Measurements from ENCODE around the gene F11.

F11 gene

GRCh38 chr4:186286581-186286980 is 20.6 kb downstream of the F11 start:
- Histone ChIP-seq H3F3A (ENCODE audit: control insufficient read depth, insufficient read depth) (no peaks in the 10 kb centered on the region), H3K9me3 (ENCODE audit: control insufficient read depth, insufficient read depth, low read length) (no peaks in the 10 kb centered on the region), H4K20me1 (ENCODE audit: control insufficient read depth, insufficient read depth, low read depth, low read length) (no peaks in the 10 kb centered on the region), H3K9me2 (replicated peaks; ENCODE audit: control insufficient read depth, low read length) (no peaks in the 10 kb centered on the region), H3K79me2 (ENCODE audit: control insufficient read depth, low read length) (no peaks in the 10 kb centered on the region), H3K4me3 (ENCODE audit: low read length) (no peak overlapping the region), H3K27me3 (ENCODE audit: control insufficient read depth, low read length) (no peaks in the 10 kb centered on the region), H3K27ac (ENCODE audit: low read depth, low read length) (no peak overlapping the region), H3K4me2 (ENCODE audit: low read length) (no peak overlapping the region), H3K4me1 (ENCODE audit: control insufficient read depth, low read length) (no peaks in the 10 kb centered on the region), H3K36me3 (ENCODE audit: control insufficient read depth, low read length) (no peaks in the 10 kb centered on the region)
- TF ChIP-seq, protein P1, sequence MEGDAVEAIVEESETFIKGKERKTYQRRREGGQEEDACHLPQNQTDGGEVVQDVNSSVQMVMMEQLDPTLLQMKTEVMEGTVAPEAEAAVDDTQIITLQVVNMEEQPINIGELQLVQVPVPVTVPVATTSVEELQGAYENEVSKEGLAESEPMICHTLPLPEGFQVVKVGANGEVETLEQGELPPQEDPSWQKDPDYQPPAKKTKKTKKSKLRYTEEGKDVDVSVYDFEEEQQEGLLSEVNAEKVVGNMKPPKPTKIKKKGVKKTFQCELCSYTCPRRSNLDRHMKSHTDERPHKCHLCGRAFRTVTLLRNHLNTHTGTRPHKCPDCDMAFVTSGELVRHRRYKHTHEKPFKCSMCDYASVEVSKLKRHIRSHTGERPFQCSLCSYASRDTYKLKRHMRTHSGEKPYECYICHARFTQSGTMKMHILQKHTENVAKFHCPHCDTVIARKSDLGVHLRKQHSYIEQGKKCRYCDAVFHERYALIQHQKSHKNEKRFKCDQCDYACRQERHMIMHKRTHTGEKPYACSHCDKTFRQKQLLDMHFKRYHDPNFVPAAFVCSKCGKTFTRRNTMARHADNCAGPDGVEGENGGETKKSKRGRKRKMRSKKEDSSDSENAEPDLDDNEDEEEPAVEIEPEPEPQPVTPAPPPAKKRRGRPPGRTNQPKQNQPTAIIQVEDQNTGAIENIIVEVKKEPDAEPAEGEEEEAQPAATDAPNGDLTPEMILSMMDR (IDR thresholded peaks at IDR 0.05; ENCODE audit: low read depth, low read length, poor library complexity, severe bottlenecking), result no peak
- no peak for TF ChIP-seq EZH2phosphoT487 (IDR thresholded peaks at IDR 0.05; ENCODE audit: borderline replicate concordance, low read length)

DNA sequence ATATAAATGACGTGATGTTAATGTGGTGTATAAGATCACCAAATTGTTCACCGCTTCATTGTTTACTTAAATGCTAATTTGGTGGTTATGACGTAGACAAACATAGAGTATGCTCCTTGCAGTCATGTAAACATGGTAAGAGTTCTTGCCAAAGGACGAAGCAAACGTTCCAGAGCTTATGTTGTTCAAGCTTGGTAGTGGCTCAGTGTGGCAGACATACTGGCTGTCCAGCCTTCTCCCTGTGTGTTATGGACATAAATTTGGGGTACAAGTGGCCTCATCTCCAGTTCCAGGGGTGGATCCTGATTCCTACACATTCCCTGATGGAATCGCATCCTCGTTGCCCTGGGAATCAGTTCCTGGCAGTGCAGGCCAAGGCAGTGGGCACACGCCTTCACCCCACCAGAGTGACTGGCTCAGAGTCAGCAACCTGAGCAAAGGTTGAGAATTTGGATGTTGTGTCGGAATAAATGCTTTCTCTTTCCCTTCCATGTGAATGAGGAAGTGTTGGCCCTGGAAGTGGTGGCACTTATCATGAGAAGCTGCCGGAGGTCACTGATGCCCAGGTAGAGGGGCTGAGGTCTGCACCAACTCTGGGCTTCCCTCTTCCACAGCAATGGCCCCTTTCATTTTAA is 25.4 kb downstream of the F11 start:
- H3K27ac ChIP-seq (ENCODE audit: low read depth, low read length), result no peak overlapping the region
- H3K4me3 ChIP-seq (ENCODE audit: low read length), result no peak overlapping the region
- H3F3A ChIP-seq (ENCODE audit: control insufficient read depth, insufficient read depth), result no peaks in the 10 kb centered on the region
- H3K36me3 ChIP-seq (ENCODE audit: control insufficient read depth, low read length), result no peaks in the 10 kb centered on the region
- no peaks in the 10 kb centered on the region for H3K9me3 ChIP-seq (ENCODE audit: control insufficient read depth, insufficient read depth, low read length)
- H3K27me3 ChIP-seq (ENCODE audit: control insufficient read depth, low read length), result no peaks in the 10 kb centered on the region
- no peaks in the 10 kb centered on the region for H3K9me2 ChIP-seq (replicated peaks; ENCODE audit: control insufficient read depth, low read length)
- H3K4me1 ChIP-seq (ENCODE audit: control insufficient read depth, low read length), result no peaks in the 10 kb centered on the region
- no peak overlapping the region for H3K4me2 ChIP-seq (ENCODE audit: low read length)
- H3K79me2 ChIP-seq (ENCODE audit: control insufficient read depth, low read length), result no peaks in the 10 kb centered on the region
- H4K20me1 ChIP-seq (ENCODE audit: control insufficient read depth, insufficient read depth, low read depth, low read length), result no peaks in the 10 kb centered on the region
- TF ChIP-seq, protein P1 (IDR thresholded peaks at IDR 0.05; ENCODE audit: low read depth, low read length, poor library complexity, severe bottlenecking), result no peak
- TF ChIP-seq EZH2phosphoT487 (IDR thresholded peaks at IDR 0.05; ENCODE audit: borderline replicate concordance, low read length), result no peak

- Histone ChIP-seq H3K27ac (ENCODE audit: low read depth, low read length) (no peak overlapping the region), H3K9me2 (replicated peaks; ENCODE audit: control insufficient read depth, low read length) (no peaks in the 10 kb centered on the region), H3K4me3 (ENCODE audit: low read length) (no peak overlapping the region), H3K36me3 (ENCODE audit: control insufficient read depth, low read length) (no peaks in the 10 kb centered on the region), H3K9me3 (ENCODE audit: control insufficient read depth, insufficient read depth, low read length) (no peaks in the 10 kb centered on the region), H3K79me2 (ENCODE audit: control insufficient read depth, low read length) (no peaks in the 10 kb centered on the region), H3F3A (ENCODE audit: control insufficient read depth, insufficient read depth) (no peaks in the 10 kb centered on the region), H3K27me3 (ENCODE audit: control insufficient read depth, low read length) (no peaks in the 10 kb centered on the region), H3K4me1 (ENCODE audit: control insufficient read depth, low read length) (no peaks in the 10 kb centered on the region), H4K20me1 (ENCODE audit: control insufficient read depth, insufficient read depth, low read depth, low read length) (no peaks in the 10 kb centered on the region), H3K4me2 (ENCODE audit: low read length) (no peak overlapping the region)
- TF ChIP-seq, protein P1 (IDR thresholded peaks at IDR 0.05; ENCODE audit: low read depth, low read length, poor library complexity, severe bottlenecking), result no peak
- no peak for TF ChIP-seq EZH2phosphoT487 (IDR thresholded peaks at IDR 0.05; ENCODE audit: borderline replicate concordance, low read length)
Measured at GRCh38 chr4:186294160-186294559, 28.2 kb downstream of the F11 start.
